ENCODE measurements around the gene LCP2. TPM values are rescaled to one million over a fixed set of nuclear protein-coding genes. Genes with fewer than 3 reads are reported as not detected.

The LCP2 gene
- total RNA-seq, 4 donors from 2014 or later, result 3.9 to 17.9 (median 12.6) TPM

GRCh38 chr5:170284231-170284630 lies 13.3 kb downstream of the LCP2 start:
- Histone ChIP-seq H3K4me1 (peaks cover 6 to 42% (median 18%) of the 10 kb centered on the region in 3 donors), H3K4me3 (no peak overlapping the region), H3K9me3 (peaks cover 0 to 7% (median 0%) of the 10 kb centered on the region in 3 donors), H3K27me3 (no peaks in the 10 kb centered on the region), H3K27ac (no peak overlapping the region), H3K36me3 (no peaks in the 10 kb centered on the region)
- 77 to 79% methylated on average over 2 of the region's 2 CpGs for WGBS, 2 donors
- intact Hi-C loops (cut with DNase I), result no loop called here
- DNase-seq, result no peak
- TF ChIP-seq POLR2A (IDR thresholded peaks at IDR 0.05), result no peak
- no peak for TF ChIP-seq CTCF (IDR thresholded peaks at IDR 0.05)

GRCh38 chr5:170283296-170283695 lies 14.3 kb downstream of the LCP2 start:
- H3K9me3 ChIP-seq, result peaks cover 0 to 7% (median 0%) of the 10 kb centered on the region in 3 donors
- H3K27ac ChIP-seq, result no peak overlapping the region
- 93 to 100% methylated on average over 1 of the region's 1 CpG for WGBS, 2 donors
- no peak overlapping the region for H3K4me3 ChIP-seq
- H3K4me1 ChIP-seq, result peaks cover 12 to 39% (median 14%) of the 10 kb centered on the region in 3 donors
- no peaks in the 10 kb centered on the region for H3K27me3 ChIP-seq
- H3K36me3 ChIP-seq, result no peaks in the 10 kb centered on the region
- DNase-seq, result no peak
- TF ChIP-seq POLR2A (IDR thresholded peaks at IDR 0.05) (no peak), CTCF (IDR thresholded peaks at IDR 0.05) (no peak)
- intact Hi-C loops (cut with DNase I), result no loop called here

GRCh38 chr5:170280011-170280493 lies 17.5 kb downstream of the LCP2 start:
- WGBS, 2 donors, result 58 to 69% methylated on average over 6 of the region's 6 CpGs
- H3K4me1 ChIP-seq, result peaks cover 10 to 42% (median 12%) of the 10 kb centered on the region in 3 donors

GRCh38 chr5:170279459-170279817 lies 18.1 kb downstream of the LCP2 start:
- 58 to 72% methylated on average over 4 of the region's 4 CpGs for WGBS, 2 donors
- Histone ChIP-seq H3K4me1 (peaks cover 10 to 44% (median 12%) of the 10 kb centered on the region in 3 donors), H3K4me3 (no peak overlapping the region), H3K36me3 (no peaks in the 10 kb centered on the region), H3K9me3 (peaks cover 0 to 7% (median 0%) of the 10 kb centered on the region in 3 donors), H3K27me3 (no peaks in the 10 kb centered on the region), H3K27ac (peak overlapping the region in 2 of 4 donors; percentile 57 to 68)
- TF ChIP-seq CTCF (IDR thresholded peaks at IDR 0.05), result no peak
- TF ChIP-seq POLR2A (IDR thresholded peaks at IDR 0.05), result no peak
- intact Hi-C loops (cut with DNase I), result no loop called here
- DNase-seq, result no peak

More at GRCh38 chr5:170280011-170280493, 17.5 kb downstream of the LCP2 start:
- peak overlapping the region in 2 of 4 donors; percentile 57 to 68 for H3K27ac ChIP-seq
- H3K9me3 ChIP-seq, result peaks cover 0 to 7% (median 0%) of the 10 kb centered on the region in 3 donors
- H3K27me3 ChIP-seq, result no peaks in the 10 kb centered on the region
- no peak for TF ChIP-seq CTCF (IDR thresholded peaks at IDR 0.05)
- no peak for TF ChIP-seq POLR2A (IDR thresholded peaks at IDR 0.05)
- DNase-seq, result no peak
- no peak overlapping the region for H3K4me3 ChIP-seq
- no peaks in the 10 kb centered on the region for H3K36me3 ChIP-seq
- intact Hi-C loops (cut with DNase I), result no loop called here

GRCh38 chr5:170278611-170279458 lies 18.7 kb downstream of the LCP2 start:
- H3K9me3 ChIP-seq, result peaks cover 0 to 4% (median 0%) of the 10 kb centered on the region in 3 donors
- peaks cover 10 to 47% (median 12%) of the 10 kb centered on the region in 3 donors for H3K4me1 ChIP-seq
- intact Hi-C loops (cut with DNase I), result no loop called here
- peak; percentile 38 for DNase-seq
- H3K36me3 ChIP-seq, result no peaks in the 10 kb centered on the region
- no peaks in the 10 kb centered on the region for H3K27me3 ChIP-seq
- 43 to 57% methylated on average over 4 to 7 of the region's 9 CpGs for WGBS, 2 donors
- peak overlapping the region in 2 of 4 donors; percentile 57 to 68 for H3K27ac ChIP-seq
- TF ChIP-seq POLR2A (IDR thresholded peaks at IDR 0.05), result no peak
- TF ChIP-seq CTCF (IDR thresholded peaks at IDR 0.05), result no peak
- H3K4me3 ChIP-seq, result no peak overlapping the region

All from esophagus squamous epithelium (tissue), 5 donors.